ENCODE results near the gene VPS8.

GRCh38 chr3:184977796-184978195, 165.8 kb downstream of the VPS8 start:
- no peak for TF ChIP-seq JUND (IDR thresholded peaks at IDR 0.05)
- no peak for TF ChIP-seq ATF3 (IDR thresholded peaks at IDR 0.05)
- no peak for TF ChIP-seq CTCF (IDR thresholded peaks at IDR 0.05; ENCODE audit: low read depth, low read length, missing input control)
- TF ChIP-seq TAF1 (conservative IDR thresholded peaks at IDR 0.05): no peak
- no peak for TF ChIP-seq YY1 (IDR thresholded peaks at IDR 0.05)
- no peak for TF ChIP-seq MAX (IDR thresholded peaks at IDR 0.05)
- no peak for TF ChIP-seq SP1 (IDR thresholded peaks at IDR 0.05)
- no peak for TF ChIP-seq RAD21 (IDR thresholded peaks at IDR 0.05)
- TF ChIP-seq ZBTB33 (IDR thresholded peaks at IDR 0.05): no peak

Measured in liver (tissue), 3 donors.